ENCODE data around the gene MPPED1.

DNA sequence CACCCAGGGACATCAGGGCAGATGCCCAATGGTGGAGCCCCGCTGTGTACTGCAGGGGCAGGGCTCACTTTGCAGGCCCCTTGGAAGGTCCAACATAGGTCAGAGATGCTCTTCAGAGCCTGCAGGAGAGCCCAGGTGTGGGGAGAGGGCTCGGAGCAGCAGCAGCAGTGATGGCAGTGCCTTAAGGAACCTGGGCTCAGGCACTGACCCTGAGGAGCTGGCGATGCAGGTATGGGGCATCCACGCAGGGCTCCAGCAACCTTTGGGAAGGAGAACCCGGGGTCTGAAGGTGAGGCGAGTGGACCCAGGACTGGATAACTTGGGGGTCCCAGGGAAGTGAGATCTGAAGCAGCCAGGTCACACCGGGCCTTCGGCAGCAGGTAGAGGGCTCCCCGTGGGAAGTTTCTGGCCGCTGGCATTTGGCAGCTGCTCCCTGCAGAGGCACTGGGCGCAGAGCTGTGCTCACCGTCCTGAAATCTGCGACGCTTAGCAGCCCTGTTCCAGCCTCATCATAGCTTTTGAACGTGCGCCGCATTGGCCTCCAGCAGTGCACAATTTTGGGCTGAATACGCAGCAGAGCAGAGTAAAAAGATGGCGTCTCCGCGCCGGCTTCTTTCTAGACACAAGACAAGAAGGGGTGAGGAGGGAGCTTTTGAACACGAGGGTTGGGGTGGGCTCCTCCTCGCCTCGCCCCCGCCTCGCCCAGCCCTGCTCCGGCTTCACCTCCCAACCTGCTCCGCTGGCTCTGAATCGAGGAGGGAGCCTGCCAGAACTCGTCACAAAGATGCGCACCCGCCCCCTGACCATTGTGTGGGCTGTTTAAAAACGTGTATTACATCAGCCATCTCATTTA is 118.8 kb downstream of the MPPED1 start:
- TF ChIP-seq, protein P1, sequence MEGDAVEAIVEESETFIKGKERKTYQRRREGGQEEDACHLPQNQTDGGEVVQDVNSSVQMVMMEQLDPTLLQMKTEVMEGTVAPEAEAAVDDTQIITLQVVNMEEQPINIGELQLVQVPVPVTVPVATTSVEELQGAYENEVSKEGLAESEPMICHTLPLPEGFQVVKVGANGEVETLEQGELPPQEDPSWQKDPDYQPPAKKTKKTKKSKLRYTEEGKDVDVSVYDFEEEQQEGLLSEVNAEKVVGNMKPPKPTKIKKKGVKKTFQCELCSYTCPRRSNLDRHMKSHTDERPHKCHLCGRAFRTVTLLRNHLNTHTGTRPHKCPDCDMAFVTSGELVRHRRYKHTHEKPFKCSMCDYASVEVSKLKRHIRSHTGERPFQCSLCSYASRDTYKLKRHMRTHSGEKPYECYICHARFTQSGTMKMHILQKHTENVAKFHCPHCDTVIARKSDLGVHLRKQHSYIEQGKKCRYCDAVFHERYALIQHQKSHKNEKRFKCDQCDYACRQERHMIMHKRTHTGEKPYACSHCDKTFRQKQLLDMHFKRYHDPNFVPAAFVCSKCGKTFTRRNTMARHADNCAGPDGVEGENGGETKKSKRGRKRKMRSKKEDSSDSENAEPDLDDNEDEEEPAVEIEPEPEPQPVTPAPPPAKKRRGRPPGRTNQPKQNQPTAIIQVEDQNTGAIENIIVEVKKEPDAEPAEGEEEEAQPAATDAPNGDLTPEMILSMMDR (conservative IDR thresholded peaks at IDR 0.05) = no peak
- TF ChIP-seq ZFX (IDR thresholded peaks at IDR 0.05) = no peak

Data from C4-2B (cell line).